Measurements from ENCODE around the gene SULT1A2.

DNA sequence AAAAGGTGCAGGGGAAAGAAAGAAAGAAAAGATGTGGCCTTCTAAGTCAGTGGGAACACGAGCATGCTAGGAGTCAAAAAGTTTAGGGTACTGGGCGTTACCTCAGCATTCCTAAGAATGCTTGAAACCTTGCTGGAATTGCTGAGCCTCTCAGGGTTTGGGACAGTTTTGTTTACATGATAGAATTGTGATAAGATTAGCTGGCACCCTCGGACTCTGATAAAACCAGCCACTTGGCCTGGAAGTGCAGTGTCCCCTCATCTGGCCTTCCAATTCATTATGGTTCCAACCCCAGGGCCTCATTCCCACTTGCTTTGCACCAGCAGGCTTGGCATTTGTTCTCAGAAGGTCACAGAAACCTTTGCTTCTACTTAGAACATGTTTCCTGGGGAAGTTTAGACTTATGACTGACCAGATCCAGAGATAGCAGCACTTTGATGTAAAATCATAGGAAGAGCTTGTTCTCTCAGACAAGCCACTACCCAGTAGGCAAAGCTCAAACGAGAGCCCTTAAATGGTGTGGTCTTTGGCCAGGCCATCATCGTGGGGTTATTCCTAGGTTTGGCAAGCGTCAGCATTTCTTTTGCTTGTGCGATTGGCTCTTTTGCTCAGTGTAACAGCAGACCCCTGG is 35.2 kb downstream of the SULT1A2 start:
- no peak for TF ChIP-seq EZH2 (IDR thresholded peaks at IDR 0.05; ENCODE audit: low read length, missing control alignments)
- TF ChIP-seq, protein P1, sequence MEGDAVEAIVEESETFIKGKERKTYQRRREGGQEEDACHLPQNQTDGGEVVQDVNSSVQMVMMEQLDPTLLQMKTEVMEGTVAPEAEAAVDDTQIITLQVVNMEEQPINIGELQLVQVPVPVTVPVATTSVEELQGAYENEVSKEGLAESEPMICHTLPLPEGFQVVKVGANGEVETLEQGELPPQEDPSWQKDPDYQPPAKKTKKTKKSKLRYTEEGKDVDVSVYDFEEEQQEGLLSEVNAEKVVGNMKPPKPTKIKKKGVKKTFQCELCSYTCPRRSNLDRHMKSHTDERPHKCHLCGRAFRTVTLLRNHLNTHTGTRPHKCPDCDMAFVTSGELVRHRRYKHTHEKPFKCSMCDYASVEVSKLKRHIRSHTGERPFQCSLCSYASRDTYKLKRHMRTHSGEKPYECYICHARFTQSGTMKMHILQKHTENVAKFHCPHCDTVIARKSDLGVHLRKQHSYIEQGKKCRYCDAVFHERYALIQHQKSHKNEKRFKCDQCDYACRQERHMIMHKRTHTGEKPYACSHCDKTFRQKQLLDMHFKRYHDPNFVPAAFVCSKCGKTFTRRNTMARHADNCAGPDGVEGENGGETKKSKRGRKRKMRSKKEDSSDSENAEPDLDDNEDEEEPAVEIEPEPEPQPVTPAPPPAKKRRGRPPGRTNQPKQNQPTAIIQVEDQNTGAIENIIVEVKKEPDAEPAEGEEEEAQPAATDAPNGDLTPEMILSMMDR (conservative IDR thresholded peaks at IDR 0.05 in 1 of 2, IDR thresholded peaks at IDR 0.05 in 1 of 2; ENCODE audit: low read depth in 1 of 2, low read length in 2 of 2), result no peak

All from fibroblast of lung (primary cell).